ENCODE measurements around the gene ETF1.
"Not testable (repeated sequence)": the region's sequence is repeated elsewhere in the genome, so short reads cannot be mapped to it uniquely, and the experiment has no call there.

Gene ETF1

GRCh38 chr5:138533973-138534941 lies 8.8 kb downstream of the ETF1 start:
- no peak for DNase-seq (ENCODE audit: low read depth in 2 of 3, low spot score in 2 of 3)

GRCh38 chr5:138529812-138530211 lies 13.2 kb downstream of the ETF1 start:
- no peak for DNase-seq (ENCODE audit: low read depth in 2 of 3, low spot score in 2 of 3)

GRCh38 chr5:138528744-138529469 lies 14.1 kb downstream of the ETF1 start:
- DNase-seq (ENCODE audit: low read depth in 2 of 3, low spot score in 2 of 3), result no peak

GRCh38 chr5:138528208-138528607 lies 14.8 kb downstream of the ETF1 start:
- no peak for DNase-seq (ENCODE audit: low read depth in 2 of 3, low spot score in 2 of 3)

- no peak for DNase-seq (ENCODE audit: low read depth in 2 of 3, low spot score in 2 of 3)
These were observed 15.9 kb downstream of the ETF1 start for GRCh38 chr5:138527170-138527569.

- DNase-seq (ENCODE audit: low read depth in 2 of 3, low spot score in 2 of 3), result no peak
These were observed 19.6 kb downstream of the ETF1 start for GRCh38 chr5:138523406-138523805.

GRCh38 chr5:138520971-138521370 lies 22.1 kb downstream of the ETF1 start:
- no peak for DNase-seq (ENCODE audit: low read depth in 2 of 3, low spot score in 2 of 3)

- DNase-seq (ENCODE audit: low read depth in 2 of 3, low spot score in 2 of 3), result no peak
These were observed 25.6 kb downstream of the ETF1 start for GRCh38 chr5:138517437-138517836.

- no peak for DNase-seq (ENCODE audit: low read depth in 2 of 3, low spot score in 2 of 3)
These were observed 27.3 kb downstream of the ETF1 start for GRCh38 chr5:138515556-138516245.

GRCh38 chr5:138514021-138514420 lies 29.0 kb downstream of the ETF1 start:
- DNase-seq (ENCODE audit: low read depth in 2 of 3, low spot score in 2 of 3), result no peak

GRCh38 chr5:138508958-138509357 lies 34.1 kb downstream of the ETF1 start:
- DNase-seq (ENCODE audit: low read depth in 2 of 3, low spot score in 2 of 3), result no peak

GRCh38 chr5:138507485-138507884 lies 35.6 kb downstream of the ETF1 start:
- not testable (repeated sequence) for DNase-seq (ENCODE audit: low read depth in 2 of 3, low spot score in 2 of 3)

GRCh38 chr5:138506370-138507306 lies 36.4 kb downstream of the ETF1 start:
- DNase-seq (ENCODE audit: low read depth in 2 of 3, low spot score in 2 of 3), result no peak

GRCh38 chr5:138504799-138505198 lies 38.2 kb downstream of the ETF1 start:
- DNase-seq (ENCODE audit: low read depth in 2 of 3, low spot score in 2 of 3), result no peak

- no peak for DNase-seq (ENCODE audit: low read depth in 2 of 3, low spot score in 2 of 3)
These were observed 39.4 kb downstream of the ETF1 start for GRCh38 chr5:138503487-138504270.

- no peak for DNase-seq (ENCODE audit: low read depth in 2 of 3, low spot score in 2 of 3)
These were observed 40.5 kb downstream of the ETF1 start for GRCh38 chr5:138502521-138502920.

GRCh38 chr5:138502121-138502520 lies 40.9 kb downstream of the ETF1 start:
- no peak for DNase-seq (ENCODE audit: low read depth in 2 of 3, low spot score in 2 of 3)

GRCh38 chr5:138498376-138498775 lies 44.7 kb downstream of the ETF1 start:
- DNase-seq (ENCODE audit: low read depth in 2 of 3, low spot score in 2 of 3), result no peak

GRCh38 chr5:138495351-138495750 lies 47.7 kb downstream of the ETF1 start:
- DNase-seq (ENCODE audit: low read depth in 2 of 3, low spot score in 2 of 3), result no peak

- DNase-seq (ENCODE audit: low read depth in 2 of 3, low spot score in 2 of 3), result no peak
These were observed 50.4 kb downstream of the ETF1 start for GRCh38 chr5:138492560-138493045.
